GM08714 (cell line): Measurements from ENCODE around the gene MLN.

Experiments
- H3K4me3 ChIP-seq: fragments of 200-500 bp; sonication (Bioruptor generic); 2 replicates; pipeline ENCODE4 v1.5.1; 2014; ENCODE audit warnings: mild to moderate bottlenecking, low read length, inconsistent platforms
- ZNF274 ChIP-seq: IDR thresholded peaks from 2 replicates; pipeline ENCODE4 v1.6.1; 2012; ENCODE audit warnings: mild to moderate bottlenecking, low read depth, low read length

The MLN gene

GRCh38 chr6:33769248-33769821, 34.5 kb downstream of the MLN start:
- H3K4me3 ChIP-seq: no peak overlapping the region
- no peak for TF ChIP-seq ZNF274

- no peak for TF ChIP-seq ZNF274
- H3K4me3 ChIP-seq: no peak overlapping the region
These were observed 35.1 kb downstream of the MLN start for GRCh38 chr6:33768644-33769120.

GRCh38 chr6:33766921-33767907, 36.6 kb downstream of the MLN start:
- TF ChIP-seq ZNF274: no peak
- H3K4me3 ChIP-seq: no peak overlapping the region

DNA sequence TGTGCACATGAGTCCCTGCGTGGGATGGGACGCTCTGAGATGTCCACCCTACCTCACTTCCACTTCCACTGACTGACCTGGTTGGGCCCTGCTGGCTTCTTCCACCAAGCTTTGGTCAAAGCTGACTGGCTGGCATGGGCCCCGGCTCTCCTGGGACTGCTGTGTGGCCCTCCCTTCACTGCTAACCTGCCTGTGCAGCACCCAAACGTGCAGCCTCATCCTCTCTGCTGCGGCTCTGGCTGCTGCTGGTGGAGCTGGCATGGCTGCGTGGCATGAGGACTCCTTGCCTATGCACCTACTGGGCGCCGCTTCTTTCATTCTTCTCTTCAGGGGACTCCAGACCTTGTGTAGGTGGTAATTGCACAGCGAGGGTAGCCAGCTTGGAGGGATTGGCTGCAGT, 38.4 kb downstream of the MLN start:
- TF ChIP-seq ZNF274: no peak

DNA sequence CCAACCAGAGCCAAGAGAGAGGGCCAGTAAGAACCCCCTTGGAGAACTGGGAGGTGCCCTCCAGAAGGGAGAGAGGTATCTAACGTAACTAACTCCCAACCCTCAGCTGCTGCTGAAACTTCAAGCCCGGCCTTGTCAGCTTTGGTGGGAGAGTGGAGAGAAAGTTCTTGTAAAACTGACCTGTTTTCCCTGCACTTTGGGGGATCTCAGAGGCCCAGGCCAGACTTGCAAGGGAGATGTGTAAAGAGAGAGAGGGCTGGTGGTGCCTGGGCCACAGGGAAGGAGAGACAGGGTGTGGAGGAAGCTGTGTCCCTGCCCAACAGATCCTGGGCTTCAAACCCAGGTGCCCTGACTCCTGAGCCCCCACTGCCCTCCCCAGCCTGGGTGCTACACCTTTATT, 39.8 kb downstream of the MLN start:
- no peak overlapping the region for H3K4me3 ChIP-seq
- TF ChIP-seq ZNF274: no peak

More for the DNA sequence above, 38.4 kb downstream of the MLN start:
- no peak overlapping the region for H3K4me3 ChIP-seq

DNA sequence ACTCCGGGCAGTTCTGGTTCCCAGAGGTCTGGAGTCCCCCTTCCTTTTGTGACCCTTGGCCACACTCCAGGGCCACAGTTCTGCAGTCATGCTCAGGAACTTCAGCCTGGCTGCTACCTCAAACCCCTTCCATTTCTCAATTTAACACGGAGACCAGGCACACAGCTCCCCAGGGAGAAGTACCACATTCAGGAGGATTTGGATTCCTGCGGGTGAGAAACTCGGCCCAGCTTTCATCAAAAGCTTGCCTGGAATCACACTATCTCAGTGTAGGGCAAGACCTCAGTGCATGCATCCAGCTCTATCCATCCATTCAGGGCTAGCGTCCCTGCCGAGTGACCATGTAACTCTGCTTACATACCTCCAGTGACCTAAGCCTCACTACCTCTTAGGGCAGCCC, 40.3 kb downstream of the MLN start:
- no peak for TF ChIP-seq ZNF274
- no peak overlapping the region for H3K4me3 ChIP-seq

DNA sequence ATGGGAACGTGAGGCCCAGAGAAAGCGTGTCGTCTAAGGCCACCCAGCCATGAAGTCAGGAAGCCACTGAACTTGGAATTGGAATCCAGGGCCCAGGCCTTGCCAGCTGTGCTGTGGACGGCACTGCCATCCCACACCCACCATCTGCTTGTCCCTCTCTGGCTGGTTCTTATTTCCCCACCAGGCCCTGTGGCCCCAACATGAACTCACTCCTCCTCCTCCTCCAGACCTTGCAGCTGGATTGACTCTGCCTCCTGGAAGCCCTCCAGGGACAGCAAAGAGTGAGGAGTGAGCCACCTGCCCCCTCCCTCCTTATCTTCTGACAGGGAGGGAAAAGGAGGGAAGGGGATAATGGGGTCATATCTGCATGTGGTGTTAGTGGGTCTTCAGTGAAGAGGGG, 41.1 kb downstream of the MLN start:
- H3K4me3 ChIP-seq: no peak overlapping the region
- no peak for TF ChIP-seq ZNF274

DNA sequence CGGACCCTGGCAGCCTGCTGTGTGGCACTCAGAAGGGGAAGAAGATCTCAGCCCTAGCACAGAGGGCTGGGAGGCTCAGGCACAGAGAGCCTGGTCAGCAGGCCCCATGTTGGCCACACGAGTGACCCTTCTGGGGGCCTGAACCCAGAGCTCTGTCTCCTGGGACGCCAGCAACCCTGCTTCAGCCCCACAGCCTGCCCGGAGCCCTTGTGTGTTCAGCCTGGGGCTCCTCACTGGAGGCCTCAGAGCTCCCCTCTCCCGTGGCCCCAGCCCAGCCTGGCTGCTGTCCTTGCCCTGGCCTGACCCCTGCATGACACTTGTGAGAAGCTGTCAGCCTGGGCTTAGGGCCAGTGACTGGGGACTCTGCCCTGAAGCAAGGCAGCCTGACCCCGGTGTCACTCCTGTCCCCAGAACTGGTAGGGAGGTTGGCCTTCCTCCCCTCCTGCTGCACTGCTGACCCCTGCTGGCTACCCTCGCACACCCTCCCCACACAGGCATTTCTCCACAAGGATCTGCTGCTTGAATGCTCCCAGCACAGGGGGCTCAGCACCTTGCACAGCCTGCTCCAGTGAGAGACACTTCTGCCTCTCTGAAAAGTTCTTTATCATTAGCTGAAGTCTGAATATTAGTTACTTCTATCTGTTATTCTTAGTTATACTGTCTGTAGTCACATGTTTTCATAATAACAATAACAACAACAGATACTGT, 41.7 kb downstream of the MLN start:
- no peak overlapping the region for H3K4me3 ChIP-seq
- TF ChIP-seq ZNF274: no peak

- no peak for TF ChIP-seq ZNF274
- no peak overlapping the region for H3K4me3 ChIP-seq
These were observed 42.3 kb downstream of the MLN start for GRCh38 chr6:33761581-33761921.

DNA sequence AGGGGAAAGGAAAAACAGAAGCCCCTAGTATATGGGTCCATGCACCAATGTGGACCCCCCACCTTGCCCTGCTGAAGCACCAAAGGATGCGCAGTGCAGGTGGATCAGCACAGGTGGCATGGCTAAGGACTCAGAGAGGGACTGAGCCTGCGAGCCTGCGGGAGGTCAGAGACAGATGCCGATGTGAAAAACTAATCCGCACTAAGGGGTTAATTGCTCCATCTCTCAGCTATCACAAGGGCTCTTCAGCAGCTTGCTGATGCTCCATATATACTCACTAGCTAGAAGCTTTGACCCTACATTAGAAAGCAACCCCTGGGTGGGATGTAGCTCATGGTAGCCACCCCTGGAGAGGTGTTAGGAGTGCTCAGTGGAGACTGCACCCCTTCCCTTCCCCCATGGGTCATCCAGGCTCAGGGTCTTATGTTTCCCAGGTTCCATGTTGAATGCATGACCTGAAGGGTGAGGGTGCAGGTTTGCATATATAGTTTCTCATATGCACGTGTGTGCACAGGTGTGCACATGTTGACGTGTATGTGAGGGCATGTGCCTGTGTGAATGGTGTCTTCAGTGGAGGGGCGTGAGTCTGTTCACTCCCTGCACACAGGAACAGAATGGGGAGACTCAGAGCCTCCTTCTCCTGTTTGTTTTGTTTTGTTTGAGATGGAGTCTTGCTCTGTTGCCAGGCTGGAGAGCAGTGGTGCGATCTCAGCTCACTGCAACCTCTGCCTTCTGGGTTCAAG, 43.7 kb downstream of the MLN start:
- TF ChIP-seq ZNF274: no peak
- H3K4me3 ChIP-seq: no peak overlapping the region

GRCh38 chr6:33758815-33759216, 45.0 kb downstream of the MLN start:
- no peak for TF ChIP-seq ZNF274
- H3K4me3 ChIP-seq: no peak overlapping the region

DNA sequence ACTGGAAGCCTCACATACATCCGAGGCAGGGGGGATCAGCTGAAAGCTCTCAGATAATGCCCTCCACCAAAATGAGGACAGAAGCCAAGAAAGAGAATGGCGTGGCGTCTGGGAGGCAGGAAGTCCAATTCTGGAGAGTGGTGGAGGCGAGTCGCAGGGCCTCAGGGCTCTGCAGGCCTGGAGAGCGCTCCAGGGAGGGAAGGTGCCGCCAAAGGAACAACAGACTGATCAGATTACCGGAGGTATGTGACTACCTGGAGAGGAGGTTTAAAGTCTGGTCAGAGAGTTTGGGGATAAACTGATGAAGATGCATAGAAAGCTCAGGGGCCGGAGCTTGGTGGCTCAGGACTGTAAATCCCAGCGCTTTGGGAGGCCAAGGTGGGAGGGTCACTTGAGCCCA, 45.9 kb downstream of the MLN start:
- TF ChIP-seq ZNF274: no peak
- H3K4me3 ChIP-seq: no peak overlapping the region

DNA sequence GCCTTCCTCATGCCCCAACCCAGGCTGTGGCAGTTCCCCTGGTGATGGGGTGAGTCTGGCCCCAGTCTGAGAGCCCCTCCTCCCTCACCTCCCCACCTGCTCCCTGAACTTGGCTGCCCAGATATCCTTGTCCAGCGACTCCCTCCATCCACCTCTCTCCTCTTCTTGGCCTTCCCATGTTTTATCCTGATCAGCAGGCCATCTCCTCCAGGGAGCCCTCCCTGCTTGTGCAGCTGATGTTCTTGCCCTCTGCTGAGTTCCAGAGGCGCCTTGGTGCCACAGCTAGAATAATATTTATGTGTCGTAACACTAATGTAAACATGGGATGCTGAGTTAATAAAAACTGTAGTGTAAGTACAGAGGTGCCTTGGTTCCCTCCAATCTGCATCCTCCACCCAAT, 46.7 kb downstream of the MLN start:
- no peak for TF ChIP-seq ZNF274
- no peak overlapping the region for H3K4me3 ChIP-seq
